Lower lobe of right lung (tissue), 2 donors: ENCODE data around the gene GP1BB. TPM values are rescaled to one million over a fixed set of nuclear protein-coding genes. Genes with fewer than 3 reads are reported as not detected.
A peak's percentile ranks its signal among the peaks of the same experiment; 100 is the strongest.

Experiments
- ATAC-seq, 2 donors: fragments of 200-7000 bp; cut with Tn5 transposase; one replicate each; pipeline ENCODE4 v1.9.1; 2020 to 2022; ENCODE audit warnings: mild to moderate bottlenecking in 2 of 2, moderate library complexity in 2 of 2
- DNase-seq: peaks from one replicate; pipeline ENCODE4 v3.0.0-alpha.2; 2020
- H3K27ac ChIP-seq: fragments of 200-600 bp; one replicate; pipeline ENCODE4 v1.8.0; 2022
- H3K27me3 ChIP-seq: fragments of 200-600 bp; one replicate; pipeline ENCODE4 v1.8.0; 2022; ENCODE audit warnings: low read depth
- H3K36me3 ChIP-seq: fragments of 200-600 bp; one replicate; pipeline ENCODE4 v1.8.0; 2022; ENCODE audit warnings: mild to moderate bottlenecking
- H3K4me1 ChIP-seq: fragments of 200-600 bp; one replicate; pipeline ENCODE4 v1.8.0; 2022
- H3K4me3 ChIP-seq: fragments of 200-600 bp; one replicate; pipeline ENCODE4 v1.8.0; 2022; ENCODE audit warnings: mild to moderate bottlenecking
- H3K9me3 ChIP-seq: fragments of 200-600 bp; one replicate; pipeline ENCODE4 v1.8.0; 2022
- CTCF ChIP-seq: fragments of 200-600 bp; IDR thresholded peaks from one replicate; pipeline ENCODE4 v1.8.0; 2022; ENCODE audit warnings: antibody characterized with exemption, mild to moderate bottlenecking
- intact Hi-C: fragments of 100-400 bp; cut with DNase I; formaldehyde crosslinking; loops from one replicate; pipeline ENCODE4 v1.11.0; 2022
- total RNA-seq: library from RNA; stranded (reverse); fragmentation: NEBNext Ultra II Directional; extraction: Animal tissue kit (Norgen Biotek cat#: 25700); gene quantifications from one replicate; pipeline ENCODE4 v1.2.1, GENCODE V29; 2021
- donor health status: DM: no; HTN: yes; CAD: no; lungs with severe emphysema.

GP1BB gene
- total RNA-seq, 1 donor from 2014 or later = 2.8 TPM

DNA sequence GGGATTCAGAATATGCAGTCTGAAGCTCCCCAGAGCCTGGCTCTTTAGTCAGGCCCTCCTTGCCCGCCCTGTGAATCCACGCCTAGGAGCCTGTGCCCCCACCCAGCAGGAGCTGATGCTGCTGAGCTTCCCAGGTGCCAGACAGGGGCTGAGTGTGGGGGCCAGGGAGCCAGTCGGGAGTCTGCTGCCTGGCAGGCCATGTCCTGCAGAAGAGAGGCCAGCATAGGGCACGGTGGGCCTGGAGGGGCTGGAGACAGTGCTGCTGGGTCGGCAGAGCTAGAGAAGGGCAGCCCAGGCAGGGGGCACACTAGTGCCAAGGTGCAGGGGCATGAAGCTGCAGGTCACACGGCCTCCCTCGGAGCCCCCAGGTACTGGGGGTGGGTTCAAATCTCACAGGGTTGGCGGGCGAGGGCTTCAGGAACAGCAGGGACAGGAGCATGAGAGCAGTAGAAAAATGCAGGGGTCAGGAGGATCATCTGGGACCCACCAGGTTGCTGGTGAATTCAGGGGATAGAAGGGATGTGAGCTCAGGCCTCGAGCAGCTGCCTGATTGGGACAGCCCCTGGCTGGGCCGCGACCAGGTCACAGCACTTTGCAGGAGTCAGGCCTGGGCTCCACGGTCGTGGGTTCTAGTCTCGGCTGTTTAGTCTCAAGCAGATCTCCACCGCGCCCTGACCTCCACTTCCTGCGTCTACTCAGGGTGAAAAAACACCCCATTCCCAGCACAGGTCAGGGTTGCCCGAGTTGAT, 13.1 kb upstream of the GP1BB start:
- no peak for ATAC-seq

GRCh38 chr22:19710769-19711106, 12.6 kb upstream of the GP1BB start:
- TF ChIP-seq CTCF = no peak
- no peak overlapping the region for H3K27ac ChIP-seq
- no peak overlapping the region for H3K4me3 ChIP-seq
- no peaks in the 10 kb centered on the region for H3K9me3 ChIP-seq
- no peaks in the 10 kb centered on the region for H3K36me3 ChIP-seq
- intact Hi-C loops = no loop called here
- no peak for ATAC-seq
- peaks cover 25% of the 10 kb centered on the region for H3K27me3 ChIP-seq
- DNase-seq = peak; percentile 33
- peaks cover 5% of the 10 kb centered on the region for H3K4me1 ChIP-seq

More for the DNA sequence above, 13.1 kb upstream of the GP1BB start:
- Histone ChIP-seq H3K4me3 (no peak overlapping the region), H3K27me3 (peaks cover 19% of the 10 kb centered on the region), H3K36me3 (no peaks in the 10 kb centered on the region), H3K9me3 (no peaks in the 10 kb centered on the region), H3K4me1 (peaks cover 5% of the 10 kb centered on the region), H3K27ac (no peak overlapping the region)
- peak; percentile 38 for DNase-seq
- intact Hi-C loops = no loop called here
- TF ChIP-seq CTCF = no peak

GRCh38 chr22:19713245-19713644, 10.1 kb upstream of the GP1BB start:
- Histone ChIP-seq H3K27me3 (peaks cover 43% of the 10 kb centered on the region), H3K4me1 (peaks cover 13% of the 10 kb centered on the region), H3K9me3 (no peaks in the 10 kb centered on the region), H3K27ac (no peak overlapping the region), H3K36me3 (no peaks in the 10 kb centered on the region), H3K4me3 (no peak overlapping the region)
- no peak for TF ChIP-seq CTCF
- intact Hi-C loops = no loop called here
- DNase-seq (no peak), ATAC-seq (no peak)

GRCh38 chr22:19713650-19714311, 9.6 kb upstream of the GP1BB start:
- no peak for TF ChIP-seq CTCF
- Histone ChIP-seq H3K36me3 (no peaks in the 10 kb centered on the region), H3K27me3 (peaks cover 48% of the 10 kb centered on the region), H3K27ac (no peak overlapping the region), H3K4me1 (peaks cover 18% of the 10 kb centered on the region), H3K9me3 (no peaks in the 10 kb centered on the region), H3K4me3 (peak overlapping the region; percentile 56)
- peak; percentile 2 to 13 for ATAC-seq
- no peak for DNase-seq
- intact Hi-C loops = no loop called here

DNA sequence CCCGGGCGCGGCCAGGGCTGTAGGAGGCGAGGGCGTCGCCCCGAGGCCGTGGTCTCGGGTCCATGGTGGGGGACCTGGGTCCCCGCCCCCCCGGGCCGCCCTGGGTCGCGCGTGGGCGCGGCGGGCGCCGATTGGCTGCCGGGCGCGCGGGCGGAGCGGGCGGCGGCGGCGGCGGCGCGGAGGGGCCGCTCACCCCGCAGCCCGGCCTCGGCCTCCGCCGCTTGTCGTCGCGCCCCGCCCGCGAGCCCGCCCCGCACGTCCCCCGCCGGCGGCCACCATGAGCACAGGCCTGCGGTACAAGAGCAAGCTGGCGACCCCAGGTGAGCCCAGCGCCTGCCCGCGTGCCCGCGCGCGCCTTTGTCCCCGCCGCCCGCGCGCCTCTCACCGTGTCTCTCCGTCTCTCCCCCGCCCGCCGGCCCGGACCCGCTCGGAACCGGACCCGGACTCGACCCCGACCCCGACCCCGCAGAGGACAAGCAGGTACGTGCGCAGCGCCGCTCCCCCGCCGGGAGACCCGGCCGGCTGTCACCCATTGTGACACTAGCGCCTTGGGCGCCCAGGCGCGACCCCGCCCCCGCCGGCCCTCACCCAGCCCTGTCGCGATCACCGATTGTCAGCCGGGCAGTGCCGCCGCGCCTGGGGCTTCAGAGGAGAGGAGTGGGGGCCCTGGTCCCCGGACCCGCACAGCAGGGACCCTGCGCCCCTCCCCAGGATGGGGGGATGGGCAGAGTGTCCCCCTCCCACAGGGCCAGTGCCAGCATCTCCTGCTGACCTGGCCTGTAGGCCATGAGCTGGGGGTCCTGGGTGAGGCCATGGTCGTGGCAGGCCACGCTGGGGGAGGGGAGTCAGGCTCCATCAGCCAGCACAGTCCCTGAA, 8.8 kb upstream of the GP1BB start, which contains the start of gene SEPTIN5:
TSS of gene SEPTIN5 (plus strand) at position 192 of the 876 bp plus-strand sequence. CDS start at position 278, 86 bp downstream.
- Histone ChIP-seq H3K27me3 (peaks cover 56% of the 10 kb centered on the region), H3K4me3 (peak within 1 kb of the TSS; percentile 56), H3K4me1 (peaks cover 21% of the 10 kb centered on the region), H3K36me3 (no peaks in the 10 kb centered on the region), H3K9me3 (no peaks in the 10 kb centered on the region), H3K27ac (no peak within 1 kb of the TSS)
- ATAC-seq (no peak), DNase-seq (no peak)
- no peak for TF ChIP-seq CTCF
- intact Hi-C loops = no loop called here
